GM13976 (cell line): Measurements from ENCODE around the gene FLNB.

ENCODE experiments used
- DNase-seq: peaks from one replicate; pipeline ENCODE4 v3.0.0; 2012; ENCODE audit warnings: low spot score
- CTCF ChIP-seq: IDR thresholded peaks from 2 replicates; pipeline ENCODE4 v1.5.1; 2012; ENCODE audit warnings: borderline replicate concordance, mild to moderate bottlenecking; ENCODE audit not compliant: insufficient read depth; ENCODE audit errors: extremely low read depth, missing control alignments, control extremely low read depth
- in situ Hi-C: fragments of 300-500 bp; cut with MboI; formaldehyde crosslinking; loops from one replicate; pipeline ENCODE4 v1.12.0; 2022; ENCODE audit warnings: low sequenced_read_pairs, mixed read lengths, inconsistent platforms; ENCODE audit not compliant: unreplicated experiment

Gene FLNB

GRCh38 chr3:58153371-58153770 is 145.1 kb downstream of the FLNB start:
- DNase-seq, result no peak
- TF ChIP-seq CTCF, result no peak
- in situ Hi-C loops, result no loop called here

DNA sequence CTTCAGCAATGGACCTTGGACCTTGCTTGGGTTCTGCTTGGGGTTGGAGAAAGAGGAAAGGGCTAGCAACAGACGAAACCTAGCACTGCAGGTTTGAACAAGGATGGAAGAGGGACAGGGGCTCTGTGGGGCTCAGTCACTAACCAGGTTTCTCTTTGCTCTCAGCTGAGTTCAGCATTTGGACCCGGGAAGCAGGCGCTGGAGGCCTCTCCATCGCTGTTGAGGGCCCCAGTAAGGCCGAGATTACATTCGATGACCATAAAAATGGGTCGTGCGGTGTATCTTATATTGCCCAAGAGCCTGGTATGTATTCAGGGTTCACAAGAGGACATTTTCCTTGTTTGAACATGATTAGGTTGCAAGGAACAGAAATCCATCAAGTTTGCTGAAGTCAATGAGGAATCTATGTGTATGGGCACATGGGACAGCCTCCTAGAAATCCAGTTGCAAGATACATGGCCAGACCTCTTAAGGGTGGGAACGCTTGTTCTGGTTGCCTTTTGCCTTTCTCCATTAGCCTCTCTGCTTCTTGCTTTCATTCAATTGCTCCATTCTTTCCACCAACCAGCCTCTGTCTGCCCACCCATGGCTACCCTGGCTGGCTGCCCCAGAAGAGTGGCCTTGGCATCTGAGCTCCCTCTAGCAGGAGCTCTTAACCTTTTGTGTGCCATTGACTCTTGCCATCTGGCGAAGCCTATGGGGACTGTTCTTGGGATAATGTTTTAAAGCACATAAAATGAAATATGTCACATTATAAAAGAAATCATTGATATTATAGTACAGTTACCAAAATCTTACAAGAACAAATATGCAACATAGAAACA is 146.6 kb downstream of the FLNB start:
- DNase-seq, result no peak
- TF ChIP-seq CTCF, result no peak
- in situ Hi-C loops, result no loop called here

DNA sequence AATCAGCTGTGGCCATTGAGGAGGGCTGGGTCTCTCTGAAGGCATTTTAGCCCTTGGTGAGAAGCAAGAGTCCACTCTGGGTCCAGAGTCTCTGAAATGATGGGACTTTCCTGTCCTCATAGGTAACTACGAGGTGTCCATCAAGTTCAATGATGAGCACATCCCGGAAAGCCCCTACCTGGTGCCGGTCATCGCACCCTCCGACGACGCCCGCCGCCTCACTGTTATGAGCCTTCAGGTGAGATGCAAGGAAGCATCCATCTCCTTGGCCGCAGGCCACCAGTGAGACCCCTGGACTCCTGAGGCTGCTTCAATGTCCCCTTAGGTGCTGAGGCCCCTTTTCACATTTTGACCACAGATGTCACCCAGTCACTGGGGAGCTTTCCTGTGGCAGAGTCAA is 147.6 kb downstream of the FLNB start:
- no peak for TF ChIP-seq CTCF
- in situ Hi-C loops, result no loop called here
- DNase-seq, result no peak

- in situ Hi-C loops, result no loop called here
- no peak for DNase-seq
- TF ChIP-seq CTCF, result no peak
Observed at GRCh38 chr3:58157700-58158099, 149.5 kb downstream of the FLNB start.

- in situ Hi-C loops, result no loop called here
Observed at GRCh38 chr3:58158442-58159153, 150.4 kb downstream of the FLNB start.

DNA sequence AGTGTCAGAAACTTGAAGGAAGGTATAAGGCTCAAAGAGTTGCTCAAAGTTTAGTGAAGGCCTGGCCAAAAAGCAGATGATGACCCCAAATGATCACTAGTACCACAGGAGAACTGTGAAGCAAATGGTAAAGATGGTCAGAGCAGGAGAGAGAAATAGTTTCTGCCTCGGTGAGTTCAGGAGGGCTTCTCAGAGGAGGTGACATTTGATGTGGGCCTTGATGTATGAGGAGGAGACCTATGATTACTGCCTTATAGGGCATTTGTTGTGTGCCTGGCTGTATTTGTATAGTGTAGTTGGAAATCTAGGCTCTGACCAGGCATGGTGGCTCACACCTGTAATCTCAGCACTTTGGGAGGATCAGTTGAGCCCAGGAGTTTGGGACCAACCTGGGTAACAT is 152.2 kb downstream of the FLNB start:
- in situ Hi-C loops, result no loop called here
- no peak for DNase-seq
- no peak for TF ChIP-seq CTCF

More at GRCh38 chr3:58158442-58159153, 150.4 kb downstream of the FLNB start:
- no peak for DNase-seq
- TF ChIP-seq CTCF, result no peak
